Stimulated activated CD4-positive, alpha-beta T cell treated with anti-CD3 and anti-CD28 coated beads, Interleukin-1b, Interleukin-23, amount 100 ng/mL, for 48 hours (primary cell): ENCODE data around the gene COQ9.
"Not testable (repeated sequence)": the region's sequence is repeated elsewhere in the genome, so short reads cannot be mapped to it uniquely, and the experiment has no call there.

ENCODE experiments used
- DNase-seq: peaks from one replicate; pipeline ENCODE4 v3.0.0-alpha.2; 2020

Gene COQ9, protein sequence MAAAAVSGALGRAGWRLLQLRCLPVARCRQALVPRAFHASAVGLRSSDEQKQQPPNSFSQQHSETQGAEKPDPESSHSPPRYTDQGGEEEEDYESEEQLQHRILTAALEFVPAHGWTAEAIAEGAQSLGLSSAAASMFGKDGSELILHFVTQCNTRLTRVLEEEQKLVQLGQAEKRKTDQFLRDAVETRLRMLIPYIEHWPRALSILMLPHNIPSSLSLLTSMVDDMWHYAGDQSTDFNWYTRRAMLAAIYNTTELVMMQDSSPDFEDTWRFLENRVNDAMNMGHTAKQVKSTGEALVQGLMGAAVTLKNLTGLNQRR

DNA sequence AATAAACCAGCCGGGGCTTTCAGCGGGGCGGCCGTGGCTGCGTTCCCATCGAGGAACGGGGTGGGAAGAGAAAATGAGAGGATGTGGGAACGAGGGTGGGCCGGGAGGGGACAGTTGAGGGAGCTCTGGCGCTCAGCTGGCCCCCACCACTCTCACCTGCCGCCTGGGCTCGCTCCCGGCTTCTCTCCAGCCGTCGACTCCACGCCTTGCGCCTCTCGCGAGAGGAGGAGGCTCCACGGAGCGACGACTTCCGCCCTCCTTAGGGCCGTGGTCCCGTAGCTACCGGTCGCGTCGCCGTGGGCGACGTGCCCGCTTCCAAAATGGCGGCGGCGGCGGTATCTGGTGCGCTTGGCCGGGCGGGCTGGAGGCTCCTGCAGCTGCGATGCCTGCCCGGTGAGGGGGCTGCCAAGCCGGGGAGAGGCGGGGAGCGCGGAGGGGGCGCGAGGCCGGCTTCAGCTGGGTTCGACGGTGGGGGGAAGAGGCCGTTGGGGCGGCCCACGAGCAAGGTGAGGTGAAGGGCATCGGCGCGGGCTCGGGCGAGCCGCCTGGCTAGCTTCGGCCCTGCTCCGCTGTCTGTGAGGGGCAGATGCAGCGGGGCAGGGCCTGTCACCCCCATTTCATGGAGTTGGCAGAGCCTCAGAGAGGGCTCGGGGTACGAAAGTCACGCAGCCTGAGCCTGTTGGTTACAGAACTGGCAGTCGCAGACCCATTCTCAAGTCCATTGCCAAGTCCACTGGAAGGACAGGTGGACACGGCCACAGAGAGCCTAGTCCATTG is at the start of gene COQ9, which contains the start of gene CIAPIN1:
COQ9 (plus strand) TSS at position 294 of the 777 bp plus-strand sequence; CDS start at position 321, 27 bp downstream.
CIAPIN1 (minus strand) TSS at position 200 of the 777 bp plus-strand sequence. CDS start 6,457 bp downstream, outside the sequence.
- DNase-seq, result peak; percentile 93

- not testable (repeated sequence) for DNase-seq
Measured at GRCh38 chr16:57397493-57397892, 49.8 kb upstream of the COQ9 start.

GRCh38 chr16:57401943-57402640 is 45.2 kb upstream of the COQ9 start:
- DNase-seq, result no peak

DNA sequence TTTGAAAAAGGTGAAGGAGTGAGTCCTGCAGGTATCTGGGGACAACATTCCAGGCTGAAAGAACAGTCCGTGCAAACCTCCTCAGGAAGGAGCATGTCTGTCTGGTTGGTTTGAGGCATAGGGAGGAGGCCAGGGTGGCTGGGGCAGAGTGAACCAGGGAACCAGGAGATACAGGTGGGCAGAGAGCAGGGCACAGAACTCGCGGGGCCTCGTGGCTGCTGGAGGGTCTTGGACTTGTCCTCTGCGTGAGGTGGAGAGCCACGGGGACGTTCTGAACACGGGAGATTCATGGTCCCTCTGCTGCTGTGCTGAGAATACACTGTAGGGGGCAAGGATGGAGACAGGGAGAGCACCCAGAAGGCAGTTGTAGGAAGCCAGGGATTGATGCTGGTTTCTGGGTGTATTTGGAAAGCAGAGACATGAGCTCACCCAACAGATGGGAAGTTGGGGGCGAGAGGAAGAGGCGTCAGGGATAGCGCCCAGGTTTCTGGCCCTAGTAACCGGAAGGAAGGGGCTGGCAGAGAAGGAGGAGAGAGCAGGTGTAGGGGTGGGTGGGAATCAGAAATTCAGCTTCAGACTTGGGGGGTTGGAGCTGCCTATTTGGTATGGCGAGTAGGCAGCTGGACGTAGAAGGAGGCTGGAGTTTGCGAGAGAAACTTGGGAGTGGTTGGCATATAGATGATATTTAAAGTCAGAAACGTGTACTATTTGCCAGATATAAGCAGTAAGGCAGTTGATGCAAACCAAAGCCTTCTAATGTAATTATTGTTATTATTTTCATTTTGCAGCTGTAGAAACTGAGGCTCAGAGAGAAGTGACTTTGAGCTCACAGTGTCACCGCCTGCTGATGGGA is 43.1 kb upstream of the COQ9 start, which contains the start of gene CCL17:
CCL17 (plus strand) TSS at position 803 of the 853 bp plus-strand sequence. CDS start 9,166 bp downstream, outside the sequence.
- no peak for DNase-seq

GRCh38 chr16:57405097-57405496 is 42.2 kb upstream of the COQ9 start:
- no peak for DNase-seq

- DNase-seq, result no peak
Measured at GRCh38 chr16:57406881-57407280, 40.4 kb upstream of the COQ9 start.

GRCh38 chr16:57407521-57408353 is 39.5 kb upstream of the COQ9 start:
- DNase-seq, result no peak

- DNase-seq, result no peak
Measured at GRCh38 chr16:57409065-57409464, 38.2 kb upstream of the COQ9 start.

GRCh38 chr16:57409870-57410587 is 37.2 kb upstream of the COQ9 start:
- DNase-seq, result no peak

DNA sequence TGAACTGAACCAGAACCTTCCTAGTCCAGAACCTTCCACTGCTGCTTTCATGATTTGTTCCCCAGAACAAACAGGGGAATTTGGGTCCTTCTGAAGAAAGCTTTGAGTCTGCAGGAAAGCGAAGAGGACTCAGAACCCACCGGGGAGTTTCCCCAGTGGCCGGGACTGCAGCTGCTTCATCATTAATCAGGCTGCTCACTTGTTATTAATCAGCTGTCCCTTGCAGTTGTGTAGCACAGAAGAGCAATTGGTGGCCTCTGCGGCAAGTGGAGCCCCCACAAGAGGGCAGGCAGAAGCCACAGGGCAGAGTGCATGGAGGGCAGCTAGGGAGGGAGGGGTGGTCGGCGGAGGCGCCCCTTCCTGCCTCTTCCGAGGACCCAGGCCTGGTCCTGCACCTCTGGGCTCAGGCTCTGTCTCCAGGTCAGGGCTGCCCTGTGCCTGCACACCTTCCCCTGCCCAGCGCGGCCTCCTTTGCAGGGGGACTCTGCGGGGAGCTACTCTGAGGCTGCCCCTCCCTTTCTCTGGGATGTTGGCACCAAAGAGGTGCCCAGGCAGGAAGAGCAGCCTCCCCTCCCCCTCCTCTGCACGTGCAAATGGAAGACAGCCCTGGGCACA is 35.8 kb upstream of the COQ9 start:
- no peak for DNase-seq

DNA sequence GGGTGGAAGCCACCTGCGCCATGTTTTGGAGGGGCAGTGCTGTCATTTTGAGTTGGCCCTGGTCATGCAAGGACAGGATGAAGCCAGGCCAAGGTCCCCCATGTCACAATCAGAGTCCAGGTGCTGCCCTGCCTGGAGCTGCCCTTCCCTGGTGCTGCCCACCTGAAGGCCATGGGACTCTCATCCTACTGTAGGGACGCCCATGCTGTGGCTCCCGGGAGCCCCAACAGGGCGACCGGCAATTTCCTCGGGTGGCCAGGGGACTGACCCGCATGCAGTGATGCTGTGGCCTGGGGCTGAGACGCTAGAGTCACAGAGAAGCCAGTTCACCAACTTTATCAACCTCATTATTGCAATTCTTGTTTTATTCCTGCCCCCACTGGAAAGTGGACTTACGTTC is 34.7 kb upstream of the COQ9 start:
- no peak for DNase-seq

- DNase-seq, result no peak
Measured at GRCh38 chr16:57413301-57413730, 34.0 kb upstream of the COQ9 start.

DNA sequence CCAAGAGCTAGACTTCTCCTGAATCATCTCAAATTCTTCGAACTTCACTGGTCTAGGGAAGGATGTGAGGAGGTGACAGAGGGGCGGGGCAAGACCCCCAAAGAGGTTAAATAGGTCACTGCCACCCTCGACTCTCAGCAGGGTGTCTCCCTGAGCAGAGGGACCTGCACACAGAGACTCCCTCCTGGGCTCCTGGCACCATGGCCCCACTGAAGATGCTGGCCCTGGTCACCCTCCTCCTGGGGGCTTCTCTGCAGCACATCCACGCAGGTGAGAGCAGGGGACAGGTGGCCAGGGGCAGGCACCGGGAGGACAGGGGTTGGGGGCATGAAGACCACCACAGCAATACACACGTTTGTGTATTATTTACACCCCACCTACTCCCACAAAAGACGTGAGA is 33.5 kb upstream of the COQ9 start:
- DNase-seq, result no peak

GRCh38 chr16:57416084-57416483 is 31.2 kb upstream of the COQ9 start:
- DNase-seq, result no peak

GRCh38 chr16:57419506-57419905 is 27.8 kb upstream of the COQ9 start:
- DNase-seq, result no peak

DNA sequence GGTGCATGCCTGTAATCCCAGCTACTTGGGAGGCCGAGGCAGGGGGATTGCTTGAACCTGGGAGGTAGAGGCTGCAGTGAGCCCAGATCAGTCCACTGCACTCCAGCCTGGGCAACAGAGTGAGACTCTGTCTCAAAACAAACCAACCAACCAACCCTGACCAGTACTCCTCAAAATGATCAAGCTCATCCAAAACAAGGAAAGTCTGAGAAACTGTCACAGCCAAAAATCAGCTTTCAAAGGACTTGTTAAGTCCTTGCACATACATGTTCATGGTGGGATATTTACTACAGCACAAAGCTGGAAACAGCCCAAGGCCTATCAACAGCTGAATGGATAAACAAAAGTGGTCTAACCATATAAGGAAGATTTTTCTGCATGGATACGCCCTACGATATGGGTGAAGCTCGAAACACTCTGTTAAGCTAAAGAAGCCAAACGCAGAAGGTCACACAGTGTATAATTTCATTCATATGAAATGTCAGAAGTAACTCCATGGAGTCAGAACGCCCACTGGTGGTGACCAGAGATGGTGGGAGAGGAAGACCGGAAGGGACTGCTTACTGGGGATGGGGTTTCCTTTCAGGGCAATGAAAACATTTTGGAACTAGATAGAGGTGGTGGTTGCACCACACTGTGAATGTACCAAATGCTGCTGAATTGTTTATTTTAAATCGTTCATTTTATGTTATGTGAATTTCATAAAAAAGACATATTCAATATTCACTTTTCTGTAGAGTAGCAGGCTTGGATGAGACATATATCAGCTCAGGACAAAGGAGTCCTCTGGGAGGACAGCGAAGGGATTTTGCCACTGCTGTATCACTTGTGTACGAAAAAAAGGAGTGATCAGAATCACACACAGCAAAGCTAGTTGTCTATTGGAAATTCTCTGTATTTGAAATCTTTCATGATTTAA is 25.0 kb upstream of the COQ9 start:
- no peak for DNase-seq

- DNase-seq, result no peak
Measured at GRCh38 chr16:57423152-57423551, 24.1 kb upstream of the COQ9 start.

DNA sequence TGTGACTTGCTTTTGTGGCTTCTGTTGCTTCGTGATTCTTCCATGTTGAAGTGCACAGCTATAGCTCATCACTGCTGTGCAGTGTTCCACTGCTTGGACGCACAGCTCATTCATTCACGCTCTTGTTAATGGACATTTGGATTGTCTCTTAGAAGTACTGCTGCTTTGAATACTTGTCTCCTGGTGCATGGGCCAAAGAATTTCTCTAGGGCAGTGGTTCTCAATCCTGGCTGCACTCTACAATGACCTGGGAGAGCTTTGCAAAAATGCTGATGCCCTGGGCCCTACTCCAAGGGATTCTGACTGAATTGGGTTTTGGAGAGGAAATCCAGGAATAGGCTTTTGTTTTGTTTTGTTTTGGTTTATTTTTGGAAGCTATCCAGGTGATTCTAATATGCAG is 22.7 kb upstream of the COQ9 start:
- DNase-seq, result no peak

DNA sequence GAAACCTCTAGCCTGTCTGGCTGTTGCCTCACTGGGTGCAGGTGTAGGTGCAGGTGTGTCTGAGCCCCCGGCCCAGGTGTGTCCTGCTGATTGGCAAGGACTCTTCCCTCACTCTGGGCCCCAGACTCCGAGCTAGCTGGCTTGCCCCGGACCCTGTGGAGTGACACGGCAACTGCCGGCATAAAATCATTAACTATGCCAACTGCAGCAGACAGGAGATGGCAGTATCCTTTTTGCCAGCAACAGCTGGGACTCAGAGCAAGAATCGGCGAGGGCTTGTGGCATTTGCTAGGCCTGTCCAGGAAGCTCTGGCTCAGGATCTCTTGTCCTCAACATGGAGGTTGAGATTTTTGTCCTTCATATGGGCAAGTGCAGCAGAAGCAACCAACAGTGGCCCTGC is 20.9 kb upstream of the COQ9 start:
- DNase-seq, result no peak
